ENCODE results near the gene CAMSAP3.
"Not testable (repeated sequence)": the region's sequence is repeated elsewhere in the genome, so short reads cannot be mapped to it uniquely, and the experiment has no call there.

Gene CAMSAP3

GRCh38 chr19:7575434-7576040 lies 20.1 kb upstream of the CAMSAP3 start:
- no peak for DNase-seq

GRCh38 chr19:7577422-7577821 lies 18.2 kb upstream of the CAMSAP3 start:
- not testable (repeated sequence) for DNase-seq

GRCh38 chr19:7578127-7578526 lies 17.5 kb upstream of the CAMSAP3 start:
- no peak for DNase-seq

GRCh38 chr19:7579182-7579581 lies 16.5 kb upstream of the CAMSAP3 start:
- DNase-seq = no peak

- DNase-seq = no peak
Observed at GRCh38 chr19:7582446-7582845, 13.2 kb upstream of the CAMSAP3 start.

GRCh38 chr19:7589822-7590221 lies 5.8 kb upstream of the CAMSAP3 start:
- no peak for DNase-seq

- DNase-seq = no peak
Observed at GRCh38 chr19:7590256-7590655, 5.4 kb upstream of the CAMSAP3 start.

- DNase-seq = no peak
Observed at GRCh38 chr19:7596211-7596937, 711 bp downstream of the CAMSAP3 start.

GRCh38 chr19:7597689-7598088 lies 2.0 kb downstream of the CAMSAP3 start:
- no peak for DNase-seq

- DNase-seq = no peak
Observed at GRCh38 chr19:7598180-7598579, 2.5 kb downstream of the CAMSAP3 start.

- no peak for DNase-seq
Observed at GRCh38 chr19:7600721-7601120, 5.1 kb downstream of the CAMSAP3 start.

GRCh38 chr19:7602240-7602934 lies 6.7 kb downstream of the CAMSAP3 start:
- no peak for DNase-seq

- DNase-seq = no peak
Observed at GRCh38 chr19:7602935-7603497, 7.4 kb downstream of the CAMSAP3 start.

GRCh38 chr19:7603919-7604318 lies 8.3 kb downstream of the CAMSAP3 start:
- DNase-seq = no peak

GRCh38 chr19:7605490-7606222 lies 10.0 kb downstream of the CAMSAP3 start:
- no peak for DNase-seq

- DNase-seq = no peak
Observed at GRCh38 chr19:7606289-7606688, 10.6 kb downstream of the CAMSAP3 start.

- DNase-seq = no peak
Observed at GRCh38 chr19:7607212-7607873, 11.7 kb downstream of the CAMSAP3 start.

- no peak for DNase-seq
Observed at GRCh38 chr19:7607874-7608560, 12.4 kb downstream of the CAMSAP3 start.

- DNase-seq = no peak
Observed at GRCh38 chr19:7610491-7611240, 15.0 kb downstream of the CAMSAP3 start.

GRCh38 chr19:7611541-7612279 lies 16.0 kb downstream of the CAMSAP3 start:
- DNase-seq = no peak

Data from NCI-H1417 treated with DMSO at 0.1 percent for 48 hours (cell line).